HG03108 (cell line): ENCODE results near the gene RNF20.
"Not testable (repeated sequence)": the region's sequence is repeated elsewhere in the genome, so short reads cannot be mapped to it uniquely, and the experiment has no call there.

Experiments used
- ATAC-seq: cut with Tn5 transposase; IDR thresholded peaks from one replicate; pipeline ENCODE4 v1.9.1; 2021; ENCODE audit warnings: moderate library complexity; ENCODE audit not compliant: unreplicated experiment

The RNF20 gene, protein sequence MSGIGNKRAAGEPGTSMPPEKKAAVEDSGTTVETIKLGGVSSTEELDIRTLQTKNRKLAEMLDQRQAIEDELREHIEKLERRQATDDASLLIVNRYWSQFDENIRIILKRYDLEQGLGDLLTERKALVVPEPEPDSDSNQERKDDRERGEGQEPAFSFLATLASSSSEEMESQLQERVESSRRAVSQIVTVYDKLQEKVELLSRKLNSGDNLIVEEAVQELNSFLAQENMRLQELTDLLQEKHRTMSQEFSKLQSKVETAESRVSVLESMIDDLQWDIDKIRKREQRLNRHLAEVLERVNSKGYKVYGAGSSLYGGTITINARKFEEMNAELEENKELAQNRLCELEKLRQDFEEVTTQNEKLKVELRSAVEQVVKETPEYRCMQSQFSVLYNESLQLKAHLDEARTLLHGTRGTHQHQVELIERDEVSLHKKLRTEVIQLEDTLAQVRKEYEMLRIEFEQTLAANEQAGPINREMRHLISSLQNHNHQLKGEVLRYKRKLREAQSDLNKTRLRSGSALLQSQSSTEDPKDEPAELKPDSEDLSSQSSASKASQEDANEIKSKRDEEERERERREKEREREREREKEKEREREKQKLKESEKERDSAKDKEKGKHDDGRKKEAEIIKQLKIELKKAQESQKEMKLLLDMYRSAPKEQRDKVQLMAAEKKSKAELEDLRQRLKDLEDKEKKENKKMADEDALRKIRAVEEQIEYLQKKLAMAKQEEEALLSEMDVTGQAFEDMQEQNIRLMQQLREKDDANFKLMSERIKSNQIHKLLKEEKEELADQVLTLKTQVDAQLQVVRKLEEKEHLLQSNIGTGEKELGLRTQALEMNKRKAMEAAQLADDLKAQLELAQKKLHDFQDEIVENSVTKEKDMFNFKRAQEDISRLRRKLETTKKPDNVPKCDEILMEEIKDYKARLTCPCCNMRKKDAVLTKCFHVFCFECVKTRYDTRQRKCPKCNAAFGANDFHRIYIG

DNA sequence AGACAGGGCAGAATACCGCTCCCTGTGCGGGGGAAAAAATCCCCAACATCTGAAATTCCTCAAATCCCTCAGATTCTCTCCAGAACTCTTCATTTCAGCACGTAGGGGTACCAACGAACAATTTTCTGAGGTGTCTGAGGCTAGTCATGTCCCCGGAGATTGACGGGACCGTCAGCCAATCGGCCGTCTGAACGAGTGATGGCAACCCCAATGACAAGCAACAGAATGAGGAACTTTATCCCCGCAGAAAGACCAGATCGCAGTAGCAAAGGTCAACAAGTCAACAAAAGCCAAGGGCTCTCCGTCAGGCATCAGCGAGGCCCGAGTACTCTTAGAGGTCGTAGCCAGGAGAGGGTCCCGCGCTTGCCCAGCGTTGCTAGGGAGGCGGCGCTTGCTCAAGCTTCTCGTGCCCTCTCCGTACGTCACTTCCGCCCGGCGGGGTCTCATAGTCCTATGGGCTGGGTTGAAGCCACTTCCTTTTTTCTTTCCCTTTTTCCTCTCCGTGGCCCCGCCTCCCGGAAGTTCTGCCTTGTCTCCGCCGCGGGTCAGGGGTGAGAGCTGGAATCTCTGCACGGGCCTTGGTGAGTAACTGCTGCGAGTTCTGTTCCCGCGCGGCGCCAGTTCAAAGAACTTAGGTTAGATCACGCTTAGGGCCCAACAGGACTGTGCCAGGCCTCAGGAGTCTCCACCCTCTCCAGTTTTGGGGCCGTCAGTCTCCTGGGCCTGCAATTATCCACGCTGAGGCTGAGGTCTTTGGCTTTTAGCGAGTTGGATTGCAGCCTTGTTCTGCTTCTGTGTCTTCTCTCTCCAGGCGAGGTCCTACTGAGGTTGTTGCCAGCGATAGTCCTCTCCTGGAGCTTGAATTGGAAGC, at the start of gene RNF20:
Gene RNF20, plus strand, starts transcription at position 520 of the 871 bp plus-strand sequence. CDS start 1,571 bp downstream, outside the sequence.
- ATAC-seq = peak; percentile 99

DNA sequence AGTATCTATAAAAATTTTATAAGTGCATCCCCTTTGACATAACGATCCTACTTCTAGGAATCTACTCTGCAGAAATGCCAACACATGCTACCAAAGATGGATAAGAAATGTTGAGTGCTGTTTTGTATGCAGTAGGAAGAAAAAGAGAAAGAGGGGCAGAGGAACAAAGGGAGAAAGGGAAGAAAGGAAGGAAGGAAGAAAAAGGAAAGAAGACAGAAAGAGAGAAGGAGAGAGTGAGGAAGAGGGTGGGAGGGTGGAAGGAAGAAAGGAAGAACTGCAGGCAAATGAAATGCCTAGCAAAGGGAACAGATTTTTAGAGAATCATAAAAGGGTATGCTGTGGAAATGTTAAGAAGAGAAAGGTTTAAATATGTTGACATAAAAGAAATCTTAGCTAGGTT, 49.6 kb upstream of the RNF20 start:
- ATAC-seq = no peak

DNA sequence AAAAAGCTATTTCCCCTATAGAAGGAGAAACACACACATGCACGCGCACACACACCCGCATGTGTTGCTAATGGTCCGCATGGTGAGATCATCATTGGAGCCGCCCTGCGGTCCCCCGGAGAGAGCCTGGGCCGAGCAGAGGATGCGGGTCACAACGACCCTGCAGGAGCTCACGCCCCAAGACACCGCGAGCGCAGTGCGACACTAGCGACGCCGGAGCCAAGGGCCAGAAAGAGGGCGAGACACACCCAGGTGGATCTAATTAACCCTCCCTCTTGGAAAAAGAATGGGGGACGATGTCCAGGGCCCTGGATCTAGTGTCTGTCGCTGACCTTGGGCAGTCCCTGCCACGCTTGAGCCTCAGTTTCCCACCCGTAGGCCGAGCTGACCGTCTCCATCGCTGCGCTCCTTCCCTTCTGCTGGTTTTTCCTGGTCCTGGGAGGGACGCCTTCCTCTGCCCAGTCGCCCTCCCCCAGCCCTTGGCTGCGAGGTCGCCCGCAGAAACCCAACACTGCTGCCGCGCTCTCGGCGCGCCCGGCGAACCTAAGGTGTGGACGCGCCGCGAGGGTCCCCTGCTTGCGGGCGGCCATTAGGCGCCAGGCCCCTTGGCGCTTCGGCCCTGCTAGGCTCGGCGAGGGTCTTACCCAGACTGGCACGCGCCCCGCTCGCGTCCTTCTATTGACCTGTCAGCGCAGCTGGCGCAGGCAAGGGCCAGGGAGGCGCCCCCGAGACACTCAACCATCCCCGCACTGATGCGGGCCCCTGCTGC, 47.5 kb upstream of the RNF20 start:
- ATAC-seq = no peak

DNA sequence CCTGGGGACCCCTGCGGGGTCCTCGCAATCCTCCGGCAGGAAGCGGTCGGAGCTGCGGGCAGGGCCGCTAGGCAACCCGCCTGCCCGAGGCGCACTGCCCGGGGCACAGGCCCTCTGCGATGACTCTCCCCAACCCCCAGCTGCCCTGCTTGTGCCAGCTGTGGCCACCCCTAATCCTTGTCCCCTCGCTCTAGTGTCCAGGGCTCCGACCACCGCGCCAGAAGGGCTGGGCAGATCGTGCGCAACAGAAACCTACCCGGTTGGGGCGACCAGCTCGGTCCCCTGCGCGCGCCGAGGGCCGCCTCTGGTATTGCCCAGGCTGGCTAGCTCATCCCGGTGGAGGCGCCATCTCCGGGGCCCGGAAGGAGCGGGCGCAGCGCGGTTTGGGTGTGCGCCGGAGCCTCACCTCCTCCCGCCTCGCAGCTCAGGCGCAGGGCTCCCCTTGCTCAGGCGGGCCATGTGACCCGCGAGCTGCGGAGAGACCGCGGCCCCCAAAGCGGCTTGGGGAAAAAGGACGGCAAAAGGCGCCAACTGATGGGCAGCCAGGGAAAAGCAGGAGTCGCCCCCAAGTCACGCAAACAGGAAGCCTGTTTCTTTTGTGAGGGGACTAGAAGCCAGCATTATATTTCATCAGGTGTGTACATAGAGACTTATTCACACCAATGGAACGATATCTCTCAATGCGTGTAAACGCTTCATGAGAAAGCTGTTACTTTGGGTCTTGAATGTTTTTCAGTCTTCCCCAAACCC, 46.8 kb upstream of the RNF20 start:
- ATAC-seq = no peak

DNA sequence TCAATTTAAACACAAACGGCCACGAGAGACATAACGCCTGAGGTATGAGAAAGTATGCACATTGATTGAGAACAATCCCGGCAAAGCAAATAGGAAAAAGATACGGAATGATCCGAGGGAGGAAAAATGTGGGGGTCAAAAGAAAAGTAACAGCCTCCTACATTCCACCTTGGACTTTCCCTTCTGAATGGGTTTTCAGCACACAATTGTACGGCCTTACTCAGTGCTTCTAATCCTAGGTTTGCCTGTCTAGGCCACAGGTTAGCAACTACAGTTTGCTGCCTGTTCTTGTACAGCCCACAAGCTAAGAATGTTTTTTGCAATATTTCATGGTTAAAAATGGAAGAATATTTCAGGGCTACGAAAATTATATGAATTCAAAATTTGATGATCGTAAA, 46.2 kb upstream of the RNF20 start:
- ATAC-seq = no peak

DNA sequence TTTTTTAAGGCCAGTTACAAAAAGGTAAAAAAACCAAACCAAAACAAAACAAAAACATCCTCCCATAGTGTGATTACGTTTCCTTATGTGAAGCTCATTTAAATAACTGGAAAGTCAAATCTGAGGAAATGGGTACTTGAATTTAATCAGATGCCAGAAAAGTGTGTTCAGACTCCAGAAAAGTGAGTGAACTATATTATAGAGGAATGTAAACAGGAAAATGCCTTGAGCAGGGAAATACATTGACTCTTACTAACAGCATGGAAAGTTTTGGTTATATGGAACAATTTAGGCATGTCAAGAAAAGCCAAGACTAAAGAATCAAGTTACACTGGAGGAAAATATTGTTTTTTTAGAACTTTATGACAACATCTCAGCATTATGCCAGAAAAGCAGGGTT, 37.8 kb upstream of the RNF20 start:
- no peak for ATAC-seq

DNA sequence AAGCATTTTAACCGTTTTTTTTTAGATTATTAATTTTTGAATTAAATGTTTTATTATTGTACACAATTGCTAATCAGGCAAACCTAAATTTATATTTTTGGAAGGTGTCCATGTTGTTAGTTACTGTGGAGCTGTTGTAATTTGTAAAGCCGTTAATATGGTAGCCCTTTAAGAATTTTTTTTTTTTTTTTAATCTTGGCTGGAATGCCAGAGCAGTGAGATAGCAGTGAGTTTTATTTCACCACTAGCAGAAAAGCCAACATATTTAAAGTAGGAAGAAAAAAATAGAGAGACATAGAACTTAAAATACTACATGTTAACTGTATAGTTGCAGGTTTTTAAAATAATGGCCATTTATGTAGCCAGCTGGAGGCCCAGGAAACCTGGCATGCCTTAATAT, 35.3 kb upstream of the RNF20 start:
- ATAC-seq = no peak

DNA sequence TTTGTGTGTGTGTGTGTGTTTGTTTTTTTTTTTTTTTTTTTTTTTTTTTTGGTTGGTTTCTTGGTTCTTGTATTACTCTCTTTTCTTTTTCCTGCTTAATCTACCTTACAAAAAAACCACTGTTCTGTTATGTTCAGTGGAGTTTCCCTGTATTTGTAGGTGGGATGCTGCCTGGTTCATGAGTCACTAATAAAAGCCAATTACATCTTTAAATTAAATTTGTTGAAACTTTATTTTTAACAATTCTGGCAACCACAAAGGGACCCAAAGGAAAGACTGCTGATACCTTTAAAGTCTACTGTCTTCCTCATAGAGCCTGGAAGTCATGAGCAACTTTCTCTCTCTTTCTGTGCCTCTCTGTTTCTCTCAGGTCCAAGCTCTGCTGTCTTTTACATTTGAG, 29.5 kb upstream of the RNF20 start:
- no peak for ATAC-seq

DNA sequence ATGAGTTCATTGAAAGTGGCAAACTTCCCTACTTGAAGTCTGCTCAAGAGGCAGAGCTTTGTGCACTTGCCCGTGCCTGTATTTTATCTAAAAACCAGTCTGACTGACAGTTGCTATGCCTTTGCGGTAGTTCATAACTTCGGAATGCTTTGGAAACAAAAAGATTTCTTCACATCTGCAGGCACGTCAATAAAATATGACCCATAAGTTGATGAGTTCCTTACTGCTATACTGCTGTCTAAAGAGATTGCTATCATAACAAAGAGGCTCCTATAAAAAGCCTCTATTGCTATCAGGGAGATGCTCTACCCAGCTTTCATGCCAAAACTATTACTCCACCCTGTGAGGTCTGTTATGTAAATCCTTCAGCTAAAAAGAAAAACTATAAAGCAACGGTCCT, 25.4 kb upstream of the RNF20 start:
- ATAC-seq = no peak

DNA sequence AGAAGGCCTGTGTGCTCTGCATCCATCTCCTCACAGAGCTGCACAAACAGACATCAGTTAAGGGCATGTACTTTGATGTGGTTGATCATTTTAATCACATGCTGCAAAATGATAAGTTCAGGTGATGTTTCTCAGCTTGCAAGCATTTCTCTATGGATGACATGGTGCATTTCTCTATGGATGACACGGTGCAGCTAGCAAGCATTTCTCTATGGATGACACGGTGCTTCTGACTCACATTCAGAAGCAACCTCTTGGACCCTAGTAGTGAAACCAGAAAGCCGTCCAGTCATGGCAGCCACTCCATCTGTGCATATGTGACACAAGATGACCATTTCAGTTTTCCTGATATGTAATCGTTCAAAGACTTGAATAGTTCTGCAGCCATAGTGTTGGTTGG, 24.1 kb upstream of the RNF20 start:
- no peak for ATAC-seq

DNA sequence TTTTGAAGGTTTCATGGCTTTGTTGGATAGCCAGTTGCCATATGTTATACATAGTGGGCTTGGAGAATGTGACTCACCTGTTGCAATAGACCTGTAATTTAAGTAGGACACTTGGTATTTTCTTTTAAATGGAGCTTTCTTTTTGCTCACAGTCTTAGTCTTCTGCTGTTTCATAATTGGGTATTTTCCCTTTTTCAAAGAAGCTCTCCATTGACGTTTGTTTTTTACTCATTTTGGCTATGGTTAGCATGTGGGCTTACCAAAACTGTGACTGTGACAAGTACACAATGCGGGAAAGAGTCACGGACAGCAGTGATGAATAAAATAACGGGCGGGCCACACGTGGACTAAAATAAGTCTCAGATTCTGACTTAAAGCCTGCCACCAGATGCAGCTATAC, 23.2 kb upstream of the RNF20 start:
- ATAC-seq = no peak

DNA sequence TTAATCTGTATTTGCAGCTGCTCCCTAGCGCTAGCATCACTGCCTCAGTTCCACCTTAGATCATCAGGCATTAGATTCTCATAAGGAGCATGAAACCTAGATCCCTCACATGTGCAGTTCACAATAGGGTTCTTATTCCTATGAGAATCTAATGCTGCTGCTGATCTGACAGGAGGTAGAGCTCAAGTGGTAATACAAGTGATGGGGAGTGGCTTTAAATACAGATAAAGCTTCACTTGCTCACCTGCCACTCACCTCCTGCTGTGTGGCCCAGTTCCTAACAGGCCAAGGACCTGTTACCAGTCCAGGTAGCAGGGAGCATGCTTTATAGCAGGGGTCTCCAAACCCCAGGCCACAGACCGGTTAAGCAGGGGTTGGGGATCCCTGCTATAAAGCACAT, 22.6 kb upstream of the RNF20 start:
- ATAC-seq = no peak

DNA sequence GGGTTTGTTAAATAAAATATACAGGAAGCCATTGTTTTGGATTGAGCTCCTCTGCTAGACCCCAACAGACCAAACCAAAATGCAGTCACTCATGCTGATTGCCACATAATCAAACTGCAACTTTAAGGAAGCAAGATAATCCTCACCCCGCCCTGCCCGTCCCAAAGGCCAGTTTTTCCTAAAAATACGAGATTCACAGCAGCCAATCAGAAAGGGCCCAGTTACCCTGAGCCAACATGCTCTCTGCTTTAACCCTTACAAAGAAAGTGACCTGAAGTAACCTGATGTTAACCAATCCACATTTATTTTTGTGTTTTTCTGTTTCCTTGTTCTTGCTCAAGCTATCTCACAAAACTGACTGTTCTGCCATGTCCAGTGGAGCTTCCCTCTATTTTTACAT, 21.5 kb upstream of the RNF20 start:
- ATAC-seq = no peak

DNA sequence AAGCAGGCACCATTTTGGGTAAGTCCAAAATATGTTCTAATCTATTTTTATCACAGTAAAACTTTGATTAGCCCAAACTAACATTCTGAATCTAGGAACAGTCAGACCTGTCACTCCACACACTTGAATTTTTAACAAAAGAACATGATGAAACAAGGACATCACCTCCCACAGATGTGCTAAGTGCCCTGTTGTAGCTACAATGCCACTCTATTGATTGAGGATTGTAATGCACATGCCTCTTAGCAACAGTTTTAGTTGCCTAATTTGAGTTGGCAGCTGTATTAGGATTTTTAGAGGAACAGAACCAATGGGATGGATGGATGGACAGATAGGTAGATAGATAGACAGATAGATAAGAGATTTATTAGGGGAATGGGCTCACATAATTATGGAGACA, 20.3 kb upstream of the RNF20 start:
- ATAC-seq = no peak

DNA sequence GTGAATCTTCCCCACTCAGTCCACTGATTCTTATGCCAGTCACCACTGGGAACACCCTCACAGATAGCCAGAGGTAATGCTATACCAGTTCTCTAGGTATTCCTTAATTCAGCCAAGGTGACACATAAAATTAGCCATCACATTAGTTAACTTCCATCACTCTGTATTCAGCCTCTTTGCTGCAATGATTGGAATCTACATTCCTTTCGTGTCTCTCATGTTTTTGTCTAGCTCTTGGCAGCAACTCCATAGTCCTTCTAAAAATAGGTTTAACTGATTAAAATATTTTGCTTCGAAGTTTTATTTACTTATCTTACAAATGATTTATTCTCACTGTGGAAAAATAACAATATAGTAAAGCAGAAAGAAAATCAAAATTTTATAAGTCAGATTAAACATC, 19.6 kb upstream of the RNF20 start:
- ATAC-seq = no peak

DNA sequence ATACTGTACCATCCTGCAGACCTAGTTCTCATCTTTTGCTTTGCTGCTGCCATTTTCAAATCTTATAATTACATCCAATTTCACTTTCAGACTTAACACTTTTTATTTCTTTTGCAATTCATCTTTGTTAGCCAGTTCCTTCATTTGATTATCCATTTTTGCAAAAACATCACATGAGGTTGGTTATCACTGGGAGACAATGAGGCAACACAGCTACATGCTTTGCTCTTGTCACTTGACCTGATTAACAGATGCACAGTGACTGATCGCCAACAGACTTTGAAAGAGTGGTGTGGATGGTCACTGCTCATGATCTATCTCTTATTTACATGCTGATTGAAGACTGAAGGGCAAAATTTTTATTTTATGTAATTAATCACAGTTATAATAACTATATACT, 17.0 kb upstream of the RNF20 start:
- ATAC-seq = no peak

DNA sequence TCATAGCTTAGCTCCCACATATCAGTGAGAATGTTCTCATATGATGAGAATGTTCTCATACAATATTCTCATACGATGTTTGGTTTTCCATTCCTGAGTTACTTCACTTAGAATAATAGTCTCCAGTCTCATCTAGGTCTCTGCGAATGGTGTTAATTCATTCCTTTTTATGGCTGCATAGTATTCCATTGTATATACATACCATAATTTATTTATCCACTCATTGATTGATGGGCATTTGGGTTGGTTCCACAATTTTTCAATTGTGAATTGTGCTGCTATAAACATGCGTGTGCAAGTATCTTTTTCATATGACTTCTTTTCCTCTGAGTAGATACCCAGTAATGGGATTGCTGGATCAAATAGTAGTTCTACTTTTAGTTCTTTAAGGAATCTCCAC, 15.2 kb upstream of the RNF20 start:
- ATAC-seq = not testable (repeated sequence)

DNA sequence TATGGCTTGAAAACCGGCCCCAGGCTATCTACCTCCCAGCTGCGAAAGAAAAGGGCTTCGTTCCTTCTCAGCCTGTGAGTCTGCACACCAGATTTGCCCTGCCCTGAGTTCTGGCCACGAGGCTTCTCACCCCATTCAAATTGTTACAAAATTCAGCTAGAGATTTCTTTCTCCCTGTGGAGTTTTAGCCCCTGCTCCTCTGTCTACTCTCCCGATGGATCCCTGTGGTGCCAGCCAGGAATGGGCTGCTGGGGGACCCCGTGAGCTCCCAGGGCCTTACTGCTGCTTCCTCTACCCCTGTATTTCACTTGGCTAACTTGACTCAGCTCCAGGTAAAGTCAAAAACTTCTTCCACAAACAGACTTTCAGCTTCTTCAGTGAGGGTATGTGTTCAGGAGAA, 9.3 kb upstream of the RNF20 start:
- ATAC-seq = no peak

DNA sequence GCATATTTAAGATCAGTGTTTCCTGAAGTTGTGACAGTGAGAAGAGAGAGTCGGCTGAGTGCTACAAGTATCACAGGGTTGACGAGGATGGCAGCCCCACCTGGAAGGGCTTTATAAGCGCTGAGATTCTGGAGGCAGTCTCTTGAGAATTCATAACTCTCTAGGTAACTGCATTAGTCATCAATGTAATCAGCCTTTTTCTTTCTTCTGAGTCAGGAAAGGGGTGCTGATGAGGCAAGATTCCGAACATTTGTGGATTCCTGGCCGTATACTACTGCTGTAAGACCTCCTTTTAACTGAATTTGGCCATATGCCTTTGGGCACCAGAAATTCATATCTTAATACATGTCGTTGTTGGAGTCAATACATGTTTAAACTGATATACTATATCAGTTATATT, 6.6 kb upstream of the RNF20 start:
- ATAC-seq = no peak

DNA sequence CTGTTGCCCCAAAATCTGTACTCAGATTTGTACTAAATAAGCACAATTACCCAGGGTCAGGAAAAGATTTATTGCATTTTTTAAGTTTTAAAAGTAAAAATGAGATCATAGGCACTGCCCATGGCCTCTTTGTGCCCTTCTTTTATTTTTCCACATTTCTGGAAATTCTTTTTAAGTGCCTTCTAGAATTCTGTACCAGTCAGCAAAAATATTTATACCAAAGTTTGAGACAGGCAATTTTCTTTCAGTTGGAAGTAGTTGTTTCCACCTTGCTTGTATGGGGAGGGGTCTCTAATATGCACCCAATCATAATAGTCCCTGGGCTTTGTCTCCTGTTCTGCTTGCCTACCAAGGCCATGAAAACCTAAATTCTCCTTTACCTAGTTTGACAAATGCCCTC, 5.6 kb upstream of the RNF20 start:
- ATAC-seq = no peak
